Frontal cortex (tissue), 4 donors: Measurements from ENCODE around the gene MBOAT1. TPM values are rescaled to one million over a fixed set of nuclear protein-coding genes. Genes with fewer than 3 reads are reported as not detected.
A peak's percentile ranks its signal among the peaks of the same experiment; 100 is the strongest.
"Not testable (repeated sequence)": the region's sequence is repeated elsewhere in the genome, so short reads cannot be mapped to it uniquely, and the experiment has no call there.

ENCODE experiments used
- DNase-seq, 2 donors: peaks; one replicate each; pipeline ENCODE4 v3.0.0; 2012; ENCODE audit warnings: low spot score in 2 of 2
- FAIRE-seq: peaks from 2 replicates; lab custom pipeline; 2012; peaks lifted over from hg19 to GRCh38; lab: Jason Lieb, UNC
- total RNA-seq: library from RNA; depleted of rRNA; stranded (reverse); fragments of >200 nt; gene quantifications from one replicate; pipeline ENCODE4 v1.2.3, GENCODE V29; 2014
- donor health status: control.
- donor health status: control.
- donor health status: control.

The MBOAT1 gene
- total RNA-seq, 1 donor from 2014 or later, result 7.3 TPM

DNA sequence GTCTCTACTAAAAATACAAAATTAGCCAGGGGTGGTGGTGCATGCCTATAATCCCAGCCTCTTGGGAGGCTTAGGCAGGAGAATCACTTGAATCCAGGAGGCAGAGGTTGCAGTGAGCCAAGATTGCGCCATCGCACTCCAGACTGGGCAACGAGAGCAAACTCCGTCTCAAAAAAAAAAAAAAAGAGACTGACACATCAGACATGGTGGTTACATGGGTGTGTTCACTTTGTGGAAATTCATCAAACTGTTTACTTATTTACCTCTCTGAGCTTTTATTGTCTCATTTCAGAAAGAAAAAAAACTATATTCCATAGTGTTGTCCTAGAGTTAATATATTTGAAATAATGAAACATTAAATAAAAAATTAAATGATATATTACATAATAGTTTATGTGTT, 64.8 kb downstream of the MBOAT1 start:
- no peak for DNase-seq
- FAIRE-seq, result no peak

DNA sequence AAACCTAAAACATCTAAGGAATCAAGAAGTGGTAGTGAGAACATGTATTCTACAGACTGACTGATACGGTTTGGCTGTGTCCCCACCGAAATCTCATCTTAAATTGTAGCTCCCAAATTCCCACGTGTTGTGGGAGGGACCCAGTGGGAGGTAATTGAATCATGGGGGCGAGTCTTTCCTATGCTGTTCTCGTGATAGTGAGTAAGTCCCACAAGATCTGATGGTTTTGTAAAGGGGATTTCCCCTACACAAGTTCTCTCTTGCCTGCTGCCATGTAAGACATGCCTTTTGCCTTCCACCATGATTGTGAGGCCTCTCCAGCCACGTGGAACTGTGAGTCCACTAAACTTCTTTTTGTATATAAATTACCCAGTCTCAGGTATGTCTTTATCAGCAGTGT, 65.4 kb downstream of the MBOAT1 start:
- FAIRE-seq, DNase-seq: not testable (repeated sequence)

DNA sequence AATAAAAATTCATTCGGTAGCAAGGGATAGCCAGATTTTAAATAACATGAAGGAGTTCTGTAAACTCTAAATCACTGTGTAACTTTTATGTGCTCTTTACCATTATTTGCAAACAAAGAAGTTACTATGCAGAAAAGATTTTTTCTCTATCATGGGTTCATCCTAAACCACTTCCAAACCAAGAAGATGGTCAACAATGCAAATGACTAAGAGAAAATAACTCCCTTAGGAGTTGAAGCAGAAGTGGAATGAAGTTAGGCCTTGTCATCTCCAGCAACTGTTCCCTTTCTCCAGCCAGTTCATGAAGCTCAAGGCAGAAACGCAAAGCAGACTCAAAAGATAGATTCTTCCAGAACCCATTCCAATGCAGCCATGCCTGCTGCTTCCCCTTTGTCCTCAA, 66.0 kb downstream of the MBOAT1 start:
- FAIRE-seq (no peak), DNase-seq (no peak)

- FAIRE-seq, result no peak
- no peak for DNase-seq
These were observed 69.4 kb downstream of the MBOAT1 start for GRCh38 chr6:20142866-20143265.

DNA sequence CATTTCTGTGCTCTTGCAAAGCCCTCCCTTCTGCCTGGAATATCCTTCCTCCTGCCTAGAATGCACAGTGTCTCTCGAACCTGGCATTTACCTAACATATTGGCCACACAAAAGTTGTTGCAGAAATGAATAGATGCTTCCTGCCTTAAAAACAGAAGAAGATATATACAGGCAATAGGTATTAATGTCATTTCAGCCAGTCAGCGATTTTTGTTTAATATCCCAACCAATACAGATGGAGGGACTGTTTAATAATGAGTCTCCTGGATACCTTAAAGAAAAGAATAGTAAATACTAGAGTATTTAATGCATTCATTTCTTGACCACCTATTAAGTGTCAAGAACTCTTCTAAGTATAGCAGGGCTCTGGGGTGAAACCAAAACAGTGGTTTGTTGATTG, 70.3 kb downstream of the MBOAT1 start:
- FAIRE-seq, result no peak
- DNase-seq, result no peak

- DNase-seq, FAIRE-seq: not testable (repeated sequence)
These were observed 72.9 kb downstream of the MBOAT1 start for GRCh38 chr6:20139127-20139963.

GRCh38 chr6:20137837-20138236, 74.4 kb downstream of the MBOAT1 start:
- DNase-seq (no peak), FAIRE-seq (no peak)

DNA sequence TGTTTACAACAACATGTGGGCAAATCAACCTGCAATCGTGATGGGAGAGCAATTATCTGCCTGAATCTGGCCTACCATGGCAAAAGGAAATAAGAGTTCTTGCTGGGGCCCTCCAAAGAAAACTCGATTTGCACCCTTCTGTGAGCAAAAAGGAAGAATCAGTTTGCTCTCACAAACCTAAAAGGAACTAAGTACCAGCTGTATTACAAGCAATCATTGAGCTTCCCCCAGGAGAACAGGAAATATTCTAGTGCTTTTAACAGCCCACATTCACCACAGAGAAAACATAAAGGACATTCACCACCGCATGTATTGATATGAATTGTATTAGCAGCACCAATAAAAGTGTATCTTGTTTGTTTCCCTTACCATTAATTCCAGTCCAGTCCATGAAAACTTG, 75.0 kb downstream of the MBOAT1 start:
- DNase-seq, result no peak

GRCh38 chr6:20135677-20136268, 76.5 kb downstream of the MBOAT1 start:
- DNase-seq (no peak), FAIRE-seq (no peak)

More for the DNA sequence above, 75.0 kb downstream of the MBOAT1 start:
- FAIRE-seq, result no peak

GRCh38 chr6:20134613-20135012, 77.7 kb downstream of the MBOAT1 start:
- FAIRE-seq, result no peak
- no peak for DNase-seq

- no peak for DNase-seq
- FAIRE-seq, result no peak
These were observed 82.8 kb downstream of the MBOAT1 start for GRCh38 chr6:20129290-20130088.

- DNase-seq (no peak), FAIRE-seq (no peak)
These were observed 84.3 kb downstream of the MBOAT1 start for GRCh38 chr6:20128018-20128417.

DNA sequence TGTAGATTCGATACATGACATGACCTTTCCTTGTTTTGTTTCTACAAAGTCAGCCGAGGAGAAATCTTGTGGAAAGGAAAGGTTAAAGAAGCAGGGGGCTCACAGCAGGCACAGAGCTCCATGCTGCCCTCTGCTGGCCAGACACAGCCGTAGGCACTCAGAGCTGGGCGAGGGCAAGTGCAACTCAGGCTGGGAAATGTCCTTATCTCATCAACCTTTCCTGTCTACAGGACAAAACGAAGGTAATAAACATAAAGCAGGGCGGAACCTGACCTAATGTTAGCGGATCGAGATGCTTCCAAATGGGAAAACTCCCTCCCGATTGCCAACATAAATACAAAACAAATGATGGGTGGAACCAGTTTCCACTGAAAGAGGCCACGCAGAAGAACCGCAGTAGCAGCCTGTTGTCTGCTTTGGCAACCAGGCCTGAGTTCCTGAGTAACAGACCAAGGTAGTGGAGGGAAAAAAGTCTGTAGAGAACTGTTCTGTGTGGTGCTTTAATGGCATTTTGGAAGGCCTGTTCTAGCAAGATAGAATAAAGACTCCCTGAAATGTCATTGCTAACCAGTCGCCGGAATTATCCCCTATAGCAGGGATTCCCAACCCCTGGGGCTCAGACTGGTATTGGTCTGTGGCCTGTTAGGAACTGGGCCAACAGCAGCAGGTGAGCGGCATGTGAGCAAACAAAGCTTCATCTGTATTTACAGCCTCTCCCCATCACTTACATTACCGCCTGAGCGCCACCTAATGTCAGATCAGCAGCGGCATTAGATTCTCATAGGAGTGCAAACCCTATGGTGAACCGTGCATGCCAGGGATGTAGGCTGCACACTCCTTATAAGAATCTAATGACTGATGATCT, 85.2 kb downstream of the MBOAT1 start:
- DNase-seq (peak; percentile 19 to 26), FAIRE-seq (no peak)

- no peak for FAIRE-seq
These were observed 86.0 kb downstream of the MBOAT1 start for GRCh38 chr6:20126102-20126752.

DNA sequence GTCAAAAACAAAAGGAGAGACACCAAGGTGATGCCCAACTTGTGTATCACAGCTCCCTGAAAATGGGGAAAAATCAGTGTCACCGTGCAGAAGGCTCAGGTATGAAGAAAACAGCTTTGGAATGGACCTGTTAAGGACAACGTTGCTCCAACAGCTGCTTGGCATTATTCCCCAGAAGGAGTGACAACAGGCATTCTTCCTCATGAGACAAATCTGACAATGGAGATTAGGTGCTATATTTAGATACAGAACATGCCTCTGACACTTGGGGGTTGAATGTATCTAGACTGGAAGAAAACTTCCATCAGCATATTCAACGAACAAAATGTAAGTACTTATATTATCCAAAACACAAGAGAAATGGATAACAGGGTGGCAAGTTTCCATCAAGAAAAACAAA, 87.7 kb downstream of the MBOAT1 start:
- FAIRE-seq (no peak), DNase-seq (no peak)

More at GRCh38 chr6:20126102-20126752, 86.0 kb downstream of the MBOAT1 start:
- DNase-seq, result no peak

GRCh38 chr6:20119485-20119884, 92.8 kb downstream of the MBOAT1 start:
- FAIRE-seq (no peak), DNase-seq (no peak)

- DNase-seq (no peak), FAIRE-seq (no peak)
These were observed 93.4 kb downstream of the MBOAT1 start for GRCh38 chr6:20118892-20119291.

DNA sequence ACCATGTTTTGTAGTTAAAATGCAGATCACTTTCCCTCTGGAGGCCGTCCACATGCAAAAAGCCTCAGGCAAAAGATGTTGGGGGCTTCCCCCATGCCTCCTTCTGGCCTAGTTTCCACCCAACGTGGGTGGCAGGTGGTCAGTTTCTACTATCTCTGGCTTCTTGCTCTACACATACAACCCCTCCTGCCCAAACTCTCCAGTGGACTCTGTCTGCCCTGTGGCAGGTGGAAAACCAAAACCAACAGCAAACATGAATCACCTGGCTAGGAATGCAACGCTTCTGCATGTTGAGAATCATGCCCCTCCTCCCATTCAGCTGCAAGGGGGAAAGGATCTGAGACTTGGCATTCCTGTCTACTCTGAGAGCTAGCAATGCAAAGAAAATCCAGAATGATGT, 94.8 kb downstream of the MBOAT1 start:
- DNase-seq (no peak), FAIRE-seq (no peak)

DNA sequence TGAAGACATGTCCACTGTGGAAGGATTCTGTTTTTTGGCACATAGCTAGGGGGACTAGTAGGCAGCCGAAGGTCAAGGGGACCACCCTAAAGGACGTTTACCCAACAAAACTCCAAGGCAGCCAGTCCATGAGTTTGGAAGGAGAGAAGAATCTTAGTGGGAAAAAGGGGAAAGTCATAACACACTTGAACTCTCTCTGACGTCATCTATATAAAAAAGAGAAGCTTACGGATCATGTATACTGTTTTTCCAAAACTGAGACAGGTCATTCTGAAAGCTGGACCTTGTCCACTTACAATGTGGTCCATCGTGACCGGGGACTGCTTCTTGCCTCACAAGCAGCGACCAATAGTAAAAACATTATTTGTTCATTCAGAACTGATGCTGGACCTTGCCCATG, 95.5 kb downstream of the MBOAT1 start:
- FAIRE-seq (no peak), DNase-seq (no peak)
